Peyer's patch (tissue), 4 donors: ENCODE results near the gene OR2T29. TPM values are rescaled to one million over a fixed set of nuclear protein-coding genes. Genes with fewer than 3 reads are reported as not detected.
"Not testable (repeated sequence)": the region's sequence is repeated elsewhere in the genome, so short reads cannot be mapped to it uniquely, and the experiment has no call there.

Source experiments
- DNase-seq, 3 donors: peaks; one replicate each; pipeline ENCODE4 v3.0.0-alpha.2; 2017 to 2019
- H3K27ac ChIP-seq, 4 donors: fragments of 200-600 bp; sonication (generic); one replicate each; pipeline ENCODE4 v1.5.1; 2016 to 2019
- H3K27me3 ChIP-seq, 2 donors: fragments of 200-600 bp; sonication (generic); one replicate each; pipeline ENCODE4 v1.5.1; 2019
- H3K36me3 ChIP-seq, 3 donors: fragments of 200-600 bp; sonication (generic); one replicate each; pipeline ENCODE4 v1.5.1; 2016 to 2019
- H3K4me1 ChIP-seq, 4 donors: fragments of 200-600 bp; sonication (generic); one replicate each; pipeline ENCODE4 v1.5.1; 2016 to 2019
- H3K4me3 ChIP-seq, 4 donors: fragments of 200-600 bp; sonication (generic); 1 replicate in 3 of 4; 2 replicates in 1 of 4; pipeline ENCODE4 v1.5.1; 2016 to 2019; ENCODE audit warnings: mild to moderate bottlenecking in 1 of 4
- H3K9me3 ChIP-seq, 4 donors: fragments of 200-600 bp; sonication (generic); one replicate each; pipeline ENCODE4 v1.5.1; 2016 to 2019; ENCODE audit warnings: mild to moderate bottlenecking in 1 of 4
- CTCF ChIP-seq, 6 experiments: fragments of 450-650 bp in 4 of 6; fragments of 200-600 bp in 2 of 6; sonication (generic) in 1 of 6; IDR thresholded peaks; one replicate each; pipeline ENCODE4 v1.5.1; 2017 to 2019; ENCODE audit warnings: antibody characterized with exemption in 6 of 6, mild to moderate bottlenecking in 3 of 6, moderate library complexity in 1 of 6
- POLR2A ChIP-seq, 2 donors: fragments of 450-650 bp; IDR thresholded peaks; one replicate each; pipeline ENCODE4 v1.5.1; 2017; ENCODE audit warnings: antibody characterized with exemption in 2 of 2, mild to moderate bottlenecking in 2 of 2, moderate library complexity in 2 of 2
- small RNA-seq, 2 donors: library from RNA; depleted of rRNA; stranded (forward); fragments of <200 nt; gene quantifications; one replicate each; pipeline ENCODE3, GENCODE V24; 2016
- total RNA-seq, 4 donors: library from RNA; depleted of rRNA; stranded (reverse); fragments of >200 nt; gene quantifications; one replicate each; pipeline ENCODE4 v1.1.0, GENCODE V29; 2016

Gene OR2T29
- total RNA-seq, 4 donors from 2014 or later: not detected

- not testable (repeated sequence) for DNase-seq, H3K36me3 ChIP-seq, H3K27me3 ChIP-seq, H3K9me3 ChIP-seq, H3K4me3 ChIP-seq, H3K4me1 ChIP-seq
- peak overlapping the region in 1 of 4 donors; percentile 10 for H3K27ac ChIP-seq
Measured at GRCh38 chr1:248565530-248566373, 3.2 kb upstream of the OR2T29 start.

GRCh38 chr1:248551027-248551426, 11.5 kb downstream of the OR2T29 start:
- H3K27ac ChIP-seq, DNase-seq, H3K27me3 ChIP-seq, H3K36me3 ChIP-seq, H3K4me1 ChIP-seq, H3K4me3 ChIP-seq, H3K9me3 ChIP-seq: not testable (repeated sequence)

DNA sequence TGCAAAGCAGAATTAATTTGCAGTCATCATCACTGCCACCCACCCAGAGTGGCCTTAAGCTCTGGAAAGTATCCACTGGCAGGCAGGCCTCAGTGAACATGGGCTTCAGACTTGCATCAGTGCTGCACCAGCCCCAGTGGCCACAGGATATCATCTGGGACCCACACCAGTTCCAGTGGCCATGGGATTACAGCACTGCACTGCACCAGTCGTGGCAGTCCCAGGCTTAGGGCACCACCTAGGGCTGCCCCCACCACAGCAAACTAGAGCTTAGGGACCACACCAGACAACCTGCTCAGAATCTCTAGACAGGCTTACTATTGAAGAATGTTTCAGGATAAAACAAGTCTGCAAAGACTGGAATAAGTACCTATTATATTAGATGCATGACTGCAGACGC, 15.2 kb downstream of the OR2T29 start:
- H3K4me1 ChIP-seq, H3K36me3 ChIP-seq, H3K27me3 ChIP-seq, DNase-seq, H3K9me3 ChIP-seq, H3K4me3 ChIP-seq, H3K27ac ChIP-seq: not testable (repeated sequence)

DNA sequence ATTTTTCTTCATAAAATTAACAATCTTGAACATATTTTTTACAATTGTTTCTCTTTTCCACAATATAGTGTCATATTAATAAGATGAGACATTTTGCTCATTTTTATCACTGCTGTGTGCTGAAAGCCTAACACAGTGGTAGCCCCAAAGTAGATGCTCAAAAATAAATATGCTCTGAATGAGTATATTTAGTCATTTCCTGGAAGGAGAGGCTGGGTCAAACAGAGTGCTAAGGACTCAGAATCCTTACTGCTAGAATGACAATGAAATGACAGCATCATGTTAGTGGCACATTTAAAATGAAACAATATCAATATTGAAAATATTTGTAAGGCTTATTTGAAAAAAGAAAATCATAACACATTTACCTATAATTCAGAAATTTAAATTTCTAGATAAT, 25.1 kb downstream of the OR2T29 start:
- DNase-seq, H3K27ac ChIP-seq: not testable (repeated sequence)

GRCh38 chr1:248521856-248522255, 40.7 kb downstream of the OR2T29 start:
- H3K4me3 ChIP-seq: no peak overlapping the region
- TF ChIP-seq POLR2A (IDR thresholded peaks at IDR 0.05) (no peak), CTCF (IDR thresholded peaks at IDR 0.05) (no peak)
- H3K4me1 ChIP-seq: no peaks in the 10 kb centered on the region
- H3K27me3 ChIP-seq: no peaks in the 10 kb centered on the region
- H3K36me3 ChIP-seq: no peaks in the 10 kb centered on the region
- no peaks in the 10 kb centered on the region for H3K9me3 ChIP-seq
- peak in 1 of 3 donors; percentile 18 for DNase-seq
- no peak overlapping the region for H3K27ac ChIP-seq

More for the DNA sequence above, 25.1 kb downstream of the OR2T29 start:
- H3K36me3 ChIP-seq, H3K27me3 ChIP-seq, H3K4me3 ChIP-seq, H3K9me3 ChIP-seq, H3K4me1 ChIP-seq: not testable (repeated sequence)

GRCh38 chr1:248510217-248510616, 52.4 kb downstream of the OR2T29 start:
- H3K9me3 ChIP-seq, H3K27me3 ChIP-seq, DNase-seq, H3K4me1 ChIP-seq, H3K4me3 ChIP-seq, H3K36me3 ChIP-seq, H3K27ac ChIP-seq: not testable (repeated sequence)

GRCh38 chr1:248507773-248508172, 54.8 kb downstream of the OR2T29 start, which contains the start of gene OR2G6:
TSS of gene OR2G6 (plus strand) at chr1:248508073. CDS start at chr1:248521647, 13,574 bp downstream.
- DNase-seq, H3K4me1 ChIP-seq, H3K27me3 ChIP-seq, H3K27ac ChIP-seq, H3K36me3 ChIP-seq, H3K4me3 ChIP-seq, H3K9me3 ChIP-seq: not testable (repeated sequence)

Small RNAs within 50 kb of the gene (small RNA-seq; reads per million reads assigned to genes)
- gene RF00019: 0 reads per million in 2 donors

Other genes starting within 250 kb of the OR2T29 start
- gene OR2M7, start 238.2 kb downstream of the OR2T29 start, total RNA-seq: not detected
- gene OR14C36, start 214.0 kb downstream of the OR2T29 start, total RNA-seq: not detected
- gene OR2T4, start 201.1 kb downstream of the OR2T29 start, total RNA-seq: not detected
- gene OR2T6, start 187.0 kb downstream of the OR2T29 start, total RNA-seq: not detected
- not detected for gene OR2T1, start 159.7 kb downstream of the OR2T29 start, total RNA-seq
- gene OR2T2, start 117.1 kb downstream of the OR2T29 start, total RNA-seq: not detected
- gene OR2T3, start 89.4 kb downstream of the OR2T29 start, total RNA-seq: not detected
- not detected for gene OR2T5, start 74.2 kb downstream of the OR2T29 start, total RNA-seq
- not detected for gene OR2G6, start 54.7 kb downstream of the OR2T29 start, total RNA-seq
- gene OR2T34, start 12.0 kb upstream of the OR2T29 start, total RNA-seq: not detected
- gene OR2T10, start 34.9 kb upstream of the OR2T29 start, total RNA-seq: not detected
- not detected for gene OR2T11, start 72.3 kb upstream of the OR2T29 start, total RNA-seq
- not detected for gene OR2T35, start 82.5 kb upstream of the OR2T29 start, total RNA-seq
- not detected for gene OR2T27, start 92.8 kb upstream of the OR2T29 start, total RNA-seq
- gene OR14I1, start 140.0 kb upstream of the OR2T29 start, total RNA-seq: not detected
- gene LYPD8, start 193.0 kb upstream of the OR2T29 start, total RNA-seq: 10 to 100 TPM in 3 of 4 donors, not detected in 1; 28.5 to 53.8 (median 34.7) TPM